HepG2 (cell line): ENCODE data around the gene GP1BA. TPM values are rescaled to one million over a fixed set of nuclear protein-coding genes. Genes with fewer than 3 reads are reported as not detected.

Experiments
- ATAC-seq: fragments of 200-7000 bp; cut with Tn5 transposase; 3 replicates; pipeline ENCODE4 v1.9.1; 2020; ENCODE audit warnings: mild to moderate bottlenecking, moderate library complexity
- BruUV-seq: library from RNA; stranded (reverse); fragments of 400-500 nt; replicated peaks from 2 replicates; lab custom pipeline; 2021; lab: Mats Ljungman, UMichigan
- CTCF ChIA-PET: fragments of 300-600 bp; formaldehyde crosslinking; extraction: SDS; loops from one replicate; lab custom pipeline; 2021; ENCODE audit warnings: low total read pairs, inconsistent platforms, low intra/inter-chr PET ratio; lab: Yijun Ruan, JAX
- POLR2A ChIA-PET: fragments of 350-600 bp; sonication (Branson Sonifier 250); formaldehyde crosslinking; loops from one replicate; lab custom pipeline; 2020; ENCODE audit warnings: antibody characterized with exemption, inconsistent platforms; lab: Yijun Ruan, JAX
- DNase-seq: peaks from one replicate; pipeline ENCODE4 v3.0.0-alpha.2; 2015; ENCODE audit warnings: low spot score
- FAIRE-seq: peaks from 3 replicates; lab custom pipeline; 2011; peaks lifted over from hg19 to GRCh38; lab: Jason Lieb, UNC
- H2AFZ ChIP-seq: one replicate; pipeline ENCODE4 v1.6.1; 2011; ENCODE audit warnings: low read length, inconsistent platforms
- H3K27ac ChIP-seq: fragments of 300-600 bp; 3 replicates; pipeline ENCODE4 v1.8.0; 2011; ENCODE audit warnings: mixed run types, mild to moderate bottlenecking, mixed read lengths, low read length, inconsistent platforms; ENCODE audit not compliant: insufficient read depth; ENCODE audit errors: extremely low read length
- H3K27me3 ChIP-seq, 2 experiments: fragments of 200-600 bp in 1 of 2; 2 replicates in 1 of 2; 3 replicates in 1 of 2; pipeline versions ENCODE4 v1.6.0 to v1.8.0; 2011; ENCODE audit warnings: low read length in 2 of 2, mild to moderate bottlenecking in 2 of 2, moderate library complexity in 2 of 2, inconsistent platforms in 1 of 2; ENCODE audit not compliant: insufficient read depth in 2 of 2, control insufficient read depth in 1 of 2
- H3K36me3 ChIP-seq, 2 experiments: fragments of 200-600 bp in 1 of 2; replicated peaks in 1 of 2; 2 replicates in 1 of 2; 3 replicates in 1 of 2; pipeline versions ENCODE4 v1.5.1 to v1.8.0; 2011; ENCODE audit warnings: low read length in 2 of 2, inconsistent platforms in 1 of 2; ENCODE audit not compliant: insufficient read depth in 2 of 2, control insufficient read depth in 1 of 2
- H3K4me1 ChIP-seq: 2 replicates; pipeline ENCODE4 v1.5.1; 2012; ENCODE audit warnings: low read length, inconsistent platforms; ENCODE audit not compliant: insufficient read depth
- H3K4me2 ChIP-seq: 2 replicates; pipeline ENCODE4 v1.6.0; 2011; ENCODE audit warnings: low read depth, low read length, inconsistent platforms
- H3K4me3 ChIP-seq, 3 experiments: fragments of 200-600 bp in 1 of 3; sonication (generic), shearing (Covaris generic) in 1 of 3; replicated peaks in 1 of 3; 2 replicates each; pipeline ENCODE4 v1.5.1; 2011 to 2016; ENCODE audit warnings: low read length in 3 of 3, inconsistent platforms in 2 of 3, low read depth in 2 of 3, mild to moderate bottlenecking in 2 of 3, control low read depth in 1 of 3, mixed read lengths in 1 of 3; ENCODE audit not compliant: insufficient read depth in 1 of 3
- H3K79me2 ChIP-seq: one replicate; pipeline ENCODE4 v1.6.1; 2011; ENCODE audit warnings: low read length, inconsistent platforms; ENCODE audit not compliant: insufficient read depth
- H3K9ac ChIP-seq: 2 replicates; pipeline ENCODE4 v1.6.0; 2011; ENCODE audit warnings: mild to moderate bottlenecking, low read depth, low read length, inconsistent platforms; ENCODE audit not compliant: insufficient read depth
- H3K9me3 ChIP-seq: 2 replicates; pipeline ENCODE4 v1.5.1; 2012; ENCODE audit warnings: mild to moderate bottlenecking, low read length
- H4K20me1 ChIP-seq: 2 replicates; pipeline ENCODE4 v1.6.0; 2011; ENCODE audit warnings: inconsistent platforms, mild to moderate bottlenecking, low read length, moderate library complexity; ENCODE audit not compliant: insufficient read depth
- AGO2 ChIP-seq: fragments of 200-400 bp; formaldehyde crosslinking; optimal IDR thresholded peaks from 2 replicates; pipeline ENCODE3; 2017; ENCODE audit warnings: mild to moderate bottlenecking, low read depth, low read length, moderate library complexity
- NFKB2 ChIP-seq: sonication (generic); formaldehyde crosslinking; IDR thresholded peaks from 2 replicates; pipeline ENCODE4 v1.4.0; 2020; ENCODE audit warnings: missing genetic modification reagents, borderline replicate concordance
- RARA ChIP-seq: IDR thresholded peaks from 2 replicates; pipeline ENCODE4 v1.6.1; 2016; ENCODE audit warnings: missing genetic modification reagents, missing compliant biosample characterization
- WGBS: methylation state at CpG from one replicate; pipeline ENCODE4 v1.1.6; 2017; ENCODE audit warnings: low lambda C conversion rate; 5-methylcytosine and 5-hydroxymethylcytosine counted together
- in situ Hi-C: cut with HindIII; loops from 2 replicates; pipeline ENCODE4 v1.10.0; 2017; ENCODE audit warnings: low pct_unique_long_range_greater_than_20kb; ENCODE audit not compliant: extremely low pct_ligation_motif_present
- intact Hi-C: fragments of 100-400 bp; cut with micrococcal nuclease; formaldehyde crosslinking; loops from one replicate; pipeline ENCODE4 v1.10.0; 2022; ENCODE audit not compliant: unreplicated experiment
- polyA plus RNA-seq, 8 experiments: library from polyadenylated mRNA; depleted of rRNA in 3 of 8; stranded (reverse) in 7 of 8; unstranded in 1 of 8; fragments of >200 nt; fragmentation: Illumina TruSeq in 4 of 8; extraction: Trizol in 4 of 8; gene quantifications; 2 replicates each; pipeline versions ENCODE4 v1.2.1 to v1.2.3, GENCODE V29; 2011 to 2016; ENCODE audit warnings: low read depth in 4 of 8, missing spikeins in 1 of 8, mixed read lengths in 1 of 8; ENCODE audit not compliant: insufficient read depth in 1 of 8
- total RNA-seq, 5 experiments: library from RNA; depleted of rRNA; stranded (reverse); fragments of >200 nt; fragmentation: Illumina TruSeq; extraction: Trizol; gene quantifications; 2 replicates each; pipeline ENCODE4 v1.2.3, GENCODE V29; 2016; ENCODE audit warnings: low read depth in 1 of 5

Gene GP1BA
- total and polyA plus RNA-seq, 2 of the 13 experiments (the other 11 are each of a cell fraction or from before 2014, with no cell fraction given), result not detected

GRCh38 chr17:4900231-4901107 lies 31.6 kb upstream of the GP1BA start:
- H3K4me3 ChIP-seq, result no peak overlapping the region
- no peak overlapping the region for H3K27ac ChIP-seq
- ChIA-PET POLR2A (no interaction called here), CTCF (no interaction called here)
- H3K9ac ChIP-seq, result no peak overlapping the region
- peaks cover 11 to 20% of the 10 kb centered on the region in 2 experiments; a peak in 4 of 5 replicates for H3K36me3 ChIP-seq
- DNase-seq (no peak), FAIRE-seq (no peak), ATAC-seq (no peak)
- peaks cover 27% of the 10 kb centered on the region for H3K4me1 ChIP-seq
- no TSS peak for BruUV-seq
- no peaks in the 10 kb centered on the region for H4K20me1 ChIP-seq
- in situ Hi-C loops (loop anchor here (10.0 kb wide), 1 partner anchor 154 kb away; no protein-coding TSS in a partner anchor), intact Hi-C loops (loop anchor here (10.0 kb wide), 1 partner anchor 164 kb away; no protein-coding TSS in a partner anchor)
- no peaks in the 10 kb centered on the region for H3K27me3 ChIP-seq
- H3K79me2 ChIP-seq, result no peaks in the 10 kb centered on the region
- peak; percentile 7 for TF ChIP-seq AGO2
- TF ChIP-seq RARA (CRISPR knock-in tag), result no peak
- no peaks in the 10 kb centered on the region for H3K9me3 ChIP-seq
- no peak overlapping the region for H3K4me2 ChIP-seq
- 97% methylated on average over 31 of the region's 65 CpGs for WGBS
- H2AFZ ChIP-seq, result no peak overlapping the region

- no peaks in the 10 kb centered on the region for H3K27me3 ChIP-seq
- BruUV-seq, result no TSS peak
- intact Hi-C loops, result loop anchor here (10.0 kb wide), 1 partner anchor 164 kb away; no protein-coding TSS in a partner anchor
- FAIRE-seq (no peak), DNase-seq (no peak), ATAC-seq (no peak)
- no peak overlapping the region for H3K9ac ChIP-seq
- peaks cover 7 to 12% of the 10 kb centered on the region in 2 experiments; a peak in 4 of 5 replicates for H3K36me3 ChIP-seq
- no peak overlapping the region for H3K27ac ChIP-seq
- no peaks in the 10 kb centered on the region for H4K20me1 ChIP-seq
- H3K4me3 ChIP-seq, result no peak overlapping the region
- H3K4me1 ChIP-seq, result peaks cover 28% of the 10 kb centered on the region
- H3K79me2 ChIP-seq, result no peaks in the 10 kb centered on the region
- 96% methylated on average over 31 of the region's 37 CpGs for WGBS
- no peak overlapping the region for H2AFZ ChIP-seq
- ChIA-PET POLR2A (no interaction called here), CTCF (no interaction called here)
- no peaks in the 10 kb centered on the region for H3K9me3 ChIP-seq
- H3K4me2 ChIP-seq, result no peak overlapping the region
- TF ChIP-seq NFKB2 (CRISPR knock-in tag), result no peak
- in situ Hi-C loops, result loop anchor here (10.0 kb wide), 1 partner anchor 154 kb away; no protein-coding TSS in a partner anchor
Measured at GRCh38 chr17:4901108-4901647, 30.9 kb upstream of the GP1BA start.
